GM18517 (cell line): ENCODE data around the gene PTPRE.

ENCODE experiments used
- ATAC-seq: cut with Tn5 transposase; IDR thresholded peaks from one replicate; pipeline ENCODE4 v1.9.1; 2021; ENCODE audit warnings: mild to moderate bottlenecking, moderate library complexity; ENCODE audit not compliant: unreplicated experiment

The PTPRE gene

DNA sequence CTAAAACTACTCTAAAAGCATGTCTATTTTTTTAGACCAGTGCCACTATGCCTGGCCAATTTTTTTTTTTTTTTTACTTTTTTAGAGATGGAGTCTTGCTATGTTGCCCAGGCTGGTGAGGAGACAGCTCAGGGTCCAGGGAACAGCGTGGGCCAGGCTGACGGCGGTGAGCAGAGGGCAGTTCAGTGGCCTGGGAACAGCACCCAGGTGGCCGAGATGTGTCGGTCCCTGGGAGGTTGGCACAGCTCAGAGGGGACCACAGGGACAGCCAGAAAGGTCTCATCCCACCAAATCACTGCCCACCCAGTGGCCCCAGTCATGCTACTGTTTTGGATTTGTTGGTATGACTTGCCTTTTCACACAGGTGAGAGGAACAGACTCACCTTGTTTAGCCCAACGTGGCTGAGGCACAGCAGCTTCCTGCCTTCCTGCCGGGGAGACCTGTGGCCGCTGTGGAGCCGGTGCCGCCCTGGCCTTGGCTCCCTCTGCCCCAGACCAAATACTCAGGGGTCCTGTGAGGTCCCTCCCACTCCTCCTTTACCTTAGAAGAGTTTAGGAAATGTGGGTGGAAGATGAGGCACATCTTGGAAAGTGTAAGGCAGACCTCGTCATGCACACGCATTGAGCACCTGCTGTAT is 109.6 kb downstream of the PTPRE start:
- ATAC-seq = no peak

DNA sequence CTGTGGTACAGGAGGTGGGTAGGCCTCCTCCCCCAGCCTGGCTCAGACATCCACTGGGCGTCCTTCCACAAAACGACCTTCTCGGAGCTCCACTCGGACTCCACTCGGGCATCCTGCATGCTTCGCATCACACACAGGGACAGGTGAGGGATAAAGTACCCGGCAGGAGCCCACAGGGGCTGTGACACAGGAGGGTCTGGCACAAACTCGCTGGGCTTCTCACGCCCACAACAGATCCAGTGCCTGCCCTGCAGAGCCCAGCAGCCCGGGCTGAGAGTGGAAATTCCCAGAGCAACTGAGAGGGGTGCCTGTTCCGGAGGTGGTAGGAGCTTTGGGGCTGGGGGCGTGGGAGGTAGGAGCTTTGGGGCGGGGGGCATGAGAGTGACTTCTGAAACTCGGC is 110.9 kb downstream of the PTPRE start:
- no peak for ATAC-seq

DNA sequence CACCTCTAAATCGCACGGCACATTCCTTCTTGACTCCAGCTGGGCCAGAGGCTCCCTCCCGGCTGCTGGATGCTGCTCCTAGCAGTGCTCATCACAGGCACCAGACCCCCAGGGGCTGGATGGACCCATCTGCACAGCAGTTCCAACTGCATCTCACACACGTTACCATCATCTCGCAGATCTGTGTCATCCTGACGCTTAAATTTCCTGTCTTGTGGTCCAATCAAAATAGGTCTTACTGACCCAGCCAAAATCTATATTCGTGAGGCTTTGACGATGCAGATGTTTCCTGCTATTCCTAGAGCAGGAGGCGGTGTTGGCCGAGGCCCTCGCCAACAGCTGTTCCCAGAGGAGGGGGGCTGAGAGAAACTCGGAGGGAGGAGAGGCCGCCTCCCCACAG is 111.3 kb downstream of the PTPRE start:
- ATAC-seq = no peak

DNA sequence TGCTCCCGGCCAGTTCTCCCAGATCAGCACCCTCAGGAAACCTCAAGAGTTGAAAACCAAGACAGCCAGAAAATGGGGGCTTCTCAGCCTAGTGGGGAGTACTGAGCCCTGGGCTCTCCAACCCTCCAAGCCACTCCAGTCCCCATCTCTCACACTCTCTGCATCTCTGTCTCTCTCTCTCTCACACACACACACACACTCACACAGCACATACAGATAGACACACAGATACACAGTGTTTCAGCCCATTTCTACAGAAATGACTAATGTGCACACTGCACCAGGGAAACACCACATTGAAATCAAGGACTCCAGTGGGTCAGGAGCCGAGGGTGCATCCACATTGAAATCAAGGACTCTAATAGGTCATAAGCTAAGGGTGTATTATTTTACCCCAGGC is 111.8 kb downstream of the PTPRE start:
- ATAC-seq = no peak

DNA sequence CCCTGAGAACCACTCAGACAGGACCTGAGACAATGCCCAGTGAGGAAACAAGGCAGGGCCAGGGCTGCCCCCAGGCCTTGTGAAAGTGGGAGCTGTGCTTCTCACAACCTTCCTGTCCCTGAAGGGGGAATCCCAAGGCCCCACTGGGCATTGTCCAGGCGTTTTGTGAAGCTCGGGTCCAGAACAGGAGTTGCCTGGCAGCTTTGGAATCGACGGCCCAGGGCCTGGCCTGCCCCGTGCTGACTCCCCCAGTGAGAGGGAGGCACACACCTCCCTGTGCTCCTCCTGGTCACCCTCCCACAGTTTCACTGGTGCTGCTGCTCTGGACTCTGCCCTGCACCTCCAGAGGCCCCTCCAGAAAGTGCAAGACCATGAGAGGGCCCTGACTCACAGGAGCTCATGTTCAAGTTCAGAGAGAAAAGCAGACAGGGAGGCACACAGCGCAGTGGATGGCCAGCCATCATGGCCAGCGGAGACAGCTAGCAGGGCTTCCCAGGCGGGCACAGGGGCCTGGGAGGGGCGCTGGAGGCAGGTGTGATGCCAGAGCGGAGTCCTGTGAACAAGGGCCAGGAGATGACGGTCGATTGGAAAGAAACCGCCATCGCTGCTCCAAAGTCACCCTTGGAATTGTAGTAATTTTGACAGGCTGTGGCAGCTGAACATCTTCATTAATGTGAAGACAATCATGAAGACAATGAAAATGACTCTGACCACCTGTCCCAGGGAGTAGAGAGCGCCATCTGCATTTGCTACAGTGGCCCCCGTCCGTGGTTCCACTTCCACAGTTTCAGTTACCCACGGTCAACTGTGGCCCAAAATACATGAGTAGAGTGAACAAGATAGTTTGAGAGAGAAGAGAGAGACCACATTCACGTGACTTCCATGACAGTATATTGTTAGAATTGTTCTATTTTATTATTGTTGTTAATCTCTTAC is 115.6 kb downstream of the PTPRE start:
- no peak for ATAC-seq

DNA sequence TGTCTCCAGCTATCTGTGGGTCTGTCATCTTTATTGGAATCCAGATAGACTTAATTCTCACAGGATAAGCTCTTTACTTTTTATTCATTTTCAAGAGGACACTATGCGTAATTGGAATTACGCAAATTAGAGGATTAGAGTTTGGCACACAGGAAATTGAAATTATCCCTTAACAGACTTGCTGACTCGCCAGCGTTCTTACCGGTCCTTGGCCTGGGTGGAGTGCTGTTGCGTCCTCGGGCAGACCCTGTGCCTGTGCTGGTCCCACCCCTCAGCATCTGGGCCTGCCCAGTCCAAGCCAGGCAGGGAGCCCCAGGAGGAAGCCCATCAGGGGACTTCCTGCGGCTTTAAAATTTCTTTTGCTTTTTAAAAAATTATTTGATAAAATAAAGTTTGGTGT is 117.5 kb downstream of the PTPRE start:
- ATAC-seq = no peak

DNA sequence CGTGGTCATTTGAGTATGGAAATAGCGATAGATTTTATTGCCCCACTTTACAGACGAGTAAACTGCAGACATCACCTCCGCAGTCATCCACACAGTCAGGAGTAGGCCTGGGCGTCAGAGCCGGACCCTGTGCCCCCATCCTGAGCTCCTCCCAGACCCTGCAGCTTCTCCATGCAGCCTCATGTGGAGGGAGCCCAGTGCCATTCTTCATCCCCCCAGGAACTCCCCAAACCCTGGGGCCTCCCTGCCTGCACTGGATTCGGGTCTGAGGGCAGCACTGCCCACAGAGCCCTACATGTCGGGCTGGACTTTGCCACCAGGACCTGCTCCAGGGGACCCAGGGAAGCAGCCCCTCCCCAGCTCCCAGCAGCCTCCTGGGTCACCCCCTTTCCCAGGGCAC is 118.5 kb downstream of the PTPRE start:
- no peak for ATAC-seq

DNA sequence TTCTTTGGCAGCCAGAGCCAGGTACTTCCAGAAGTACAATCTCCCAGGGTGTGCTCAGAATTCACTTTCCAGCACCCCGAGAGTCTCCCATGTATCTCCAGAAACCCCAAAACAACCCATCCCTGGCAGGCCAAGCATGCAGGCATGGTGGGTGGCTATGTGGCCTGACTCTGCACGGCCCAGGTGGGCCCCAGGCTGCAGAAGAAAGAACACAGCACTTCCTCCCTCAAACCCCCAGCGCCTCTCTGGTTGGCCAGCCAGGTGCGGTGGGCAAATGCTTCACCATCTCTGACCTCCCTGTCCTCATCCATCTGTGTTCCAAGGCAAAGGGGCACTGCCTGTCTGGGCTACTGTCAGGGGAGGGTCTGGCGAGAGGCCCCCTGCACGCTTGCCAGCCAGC is 119.0 kb downstream of the PTPRE start:
- ATAC-seq = no peak

DNA sequence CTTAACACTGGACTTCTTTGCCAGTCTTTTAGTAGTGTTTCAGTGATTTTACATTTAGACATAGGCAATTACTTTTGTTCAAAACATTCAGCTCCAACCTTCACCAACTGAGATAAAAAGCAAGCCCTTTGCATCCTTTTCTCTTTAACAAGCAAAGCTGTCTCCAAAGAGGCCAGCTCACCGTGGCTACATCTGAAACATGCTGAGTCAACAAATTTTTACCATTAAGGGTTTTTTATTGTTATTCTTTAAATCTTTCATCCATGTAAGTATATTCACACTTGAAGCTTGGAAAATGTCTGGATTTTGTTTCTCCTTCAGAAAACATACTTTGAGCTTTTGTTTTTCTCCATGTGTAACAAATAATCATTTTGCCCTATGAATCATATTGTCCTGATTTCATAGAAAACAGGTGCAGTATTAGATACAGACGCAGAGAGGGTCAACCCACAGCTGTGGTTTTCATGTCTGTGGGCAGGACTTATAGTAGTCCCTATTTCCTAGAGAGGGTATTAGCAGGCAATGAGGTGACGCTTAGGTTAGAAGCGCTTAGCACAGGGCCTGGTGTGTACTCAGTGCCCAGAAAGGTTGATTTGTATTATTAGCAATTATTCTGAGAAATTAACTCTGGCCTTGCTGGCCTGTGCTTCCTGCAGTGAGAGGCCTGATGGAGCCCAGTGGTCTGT is 119.9 kb downstream of the PTPRE start:
- no peak for ATAC-seq

DNA sequence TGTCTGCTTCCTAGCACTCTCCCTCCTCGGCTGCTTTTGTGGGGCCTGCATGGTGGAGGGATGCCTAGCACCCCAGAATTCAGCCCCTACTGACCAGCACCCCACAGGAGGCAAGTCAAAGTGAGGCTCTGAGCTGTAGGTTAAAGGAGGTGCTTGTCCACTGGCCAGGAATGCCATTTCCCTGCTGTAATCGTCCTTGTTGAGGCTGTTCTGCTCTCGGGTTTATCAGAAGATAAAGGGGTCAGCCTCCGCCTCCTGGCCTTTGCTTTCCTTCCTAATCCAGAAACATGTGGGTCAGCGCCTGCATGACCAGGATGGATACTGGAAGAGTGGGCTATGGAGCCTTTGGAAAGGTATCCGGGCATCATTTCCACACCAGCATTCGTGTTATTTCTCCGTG is 120.4 kb downstream of the PTPRE start:
- no peak for ATAC-seq

DNA sequence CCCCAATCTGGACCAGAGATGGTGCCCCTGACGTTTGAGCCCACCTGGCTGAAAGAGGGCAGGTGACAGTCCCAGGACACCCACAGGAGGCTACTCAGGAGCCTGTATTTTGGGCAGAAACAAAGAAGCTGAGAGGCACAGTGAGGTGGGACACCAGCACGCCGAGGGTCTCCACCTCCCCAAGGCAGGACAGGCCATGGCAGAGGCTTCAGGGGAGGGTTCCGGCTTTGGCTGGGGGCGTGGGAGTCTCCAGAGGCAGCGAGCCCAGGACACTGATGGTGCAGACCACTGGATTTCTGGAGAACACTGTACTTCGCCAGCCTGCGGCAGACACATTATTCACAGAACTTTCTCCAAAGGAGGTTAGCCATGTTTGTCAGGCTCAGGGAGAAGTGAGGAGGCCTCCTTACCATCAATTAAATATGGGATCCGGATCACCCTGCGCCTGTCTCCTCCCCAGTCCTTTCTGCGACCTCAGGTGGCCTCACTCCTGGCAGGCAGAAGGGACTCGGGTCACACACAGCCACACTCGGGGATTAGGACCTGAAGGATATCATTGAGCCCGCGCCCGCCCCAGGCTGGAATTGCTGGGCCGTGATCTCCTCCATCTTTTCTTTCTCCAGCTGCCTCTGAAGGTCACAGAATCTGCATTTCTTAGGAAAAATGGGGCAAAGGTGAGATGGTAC is 121.1 kb downstream of the PTPRE start:
- no peak for ATAC-seq

DNA sequence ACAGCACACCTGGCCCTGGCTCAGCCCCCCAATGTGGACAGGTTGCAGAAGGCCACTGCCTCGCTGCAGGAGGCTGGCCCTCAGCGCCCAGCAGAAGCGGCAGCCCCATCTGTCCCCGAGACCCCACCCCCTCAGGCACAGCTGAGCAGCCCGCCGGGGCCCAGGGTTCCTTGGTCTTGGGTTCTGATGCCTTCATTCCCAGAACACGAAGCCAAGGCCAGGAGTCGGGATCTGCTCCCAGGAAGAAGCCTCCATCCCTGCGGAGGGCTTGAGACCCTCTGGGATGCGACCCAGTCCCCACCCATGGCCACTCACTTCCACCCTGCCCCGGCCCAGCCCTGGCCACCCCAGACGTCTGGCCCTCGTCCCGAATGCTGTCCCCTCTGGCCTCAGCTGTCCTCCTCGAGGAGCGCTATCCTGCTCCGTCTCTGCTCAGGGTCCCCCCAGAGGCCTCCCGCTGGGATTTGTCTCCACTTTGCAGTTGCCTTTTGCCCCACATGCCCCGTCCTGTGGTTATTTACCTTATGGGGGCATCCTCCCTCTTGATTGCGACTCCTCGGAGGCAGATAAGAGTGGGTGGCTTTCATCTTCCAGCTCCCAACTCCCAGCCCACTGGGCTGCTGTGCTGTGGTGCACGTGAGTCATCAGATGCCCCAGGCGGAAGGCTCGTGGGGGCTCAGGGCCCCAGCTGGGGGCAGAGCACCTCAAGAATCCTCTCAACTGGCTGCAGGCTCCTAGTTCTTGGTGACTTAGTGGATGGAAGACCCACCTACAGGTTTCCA is 121.8 kb downstream of the PTPRE start:
- ATAC-seq = no peak

DNA sequence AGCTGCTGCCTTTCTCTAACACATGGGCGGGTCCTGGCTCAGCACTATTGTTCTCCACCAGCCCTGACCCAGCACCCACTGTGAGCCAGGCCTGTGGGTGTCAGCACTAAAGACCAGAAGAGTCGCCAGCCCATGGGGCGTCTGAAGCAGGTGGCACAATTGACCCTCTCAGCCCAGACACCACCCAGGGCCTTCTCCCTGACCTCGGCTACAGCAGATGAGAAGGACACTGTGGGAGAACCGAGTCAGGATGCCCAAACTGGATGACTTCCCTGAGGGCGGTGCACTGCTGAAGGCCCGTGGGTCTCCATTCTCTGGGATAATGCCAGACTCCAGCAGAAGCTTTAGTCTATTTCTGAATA is 122.4 kb downstream of the PTPRE start:
- no peak for ATAC-seq

DNA sequence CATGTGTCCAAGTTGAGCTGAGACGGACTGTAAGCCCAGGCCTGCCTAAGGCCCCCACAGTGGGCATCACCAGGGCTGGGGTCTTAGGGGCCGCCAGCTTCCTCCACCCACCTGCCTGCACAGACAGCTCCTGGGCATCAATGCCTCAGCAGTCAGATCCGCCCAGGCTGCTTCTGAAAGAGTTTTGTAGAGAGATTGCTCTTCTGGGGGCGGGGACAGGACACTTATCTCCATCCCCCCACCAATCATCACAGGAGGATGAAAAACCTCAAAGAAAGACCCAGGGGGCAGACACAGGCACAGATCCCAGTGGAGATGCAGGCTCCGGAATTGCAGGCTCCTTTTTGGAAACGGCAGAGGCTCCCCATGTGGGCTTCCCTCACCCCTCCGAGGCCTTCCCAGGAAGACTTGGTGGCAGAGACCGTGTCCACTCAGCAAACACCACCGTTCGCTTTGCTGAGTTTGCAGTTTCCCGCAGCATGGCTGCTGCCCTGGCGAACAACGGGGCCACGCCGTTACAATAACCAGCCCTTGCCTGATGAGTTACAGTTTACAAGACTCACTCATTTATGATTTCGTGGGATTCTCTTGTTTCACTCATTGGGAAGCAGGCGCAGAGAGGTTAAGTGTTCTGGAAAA is 122.9 kb downstream of the PTPRE start:
- no peak for ATAC-seq

DNA sequence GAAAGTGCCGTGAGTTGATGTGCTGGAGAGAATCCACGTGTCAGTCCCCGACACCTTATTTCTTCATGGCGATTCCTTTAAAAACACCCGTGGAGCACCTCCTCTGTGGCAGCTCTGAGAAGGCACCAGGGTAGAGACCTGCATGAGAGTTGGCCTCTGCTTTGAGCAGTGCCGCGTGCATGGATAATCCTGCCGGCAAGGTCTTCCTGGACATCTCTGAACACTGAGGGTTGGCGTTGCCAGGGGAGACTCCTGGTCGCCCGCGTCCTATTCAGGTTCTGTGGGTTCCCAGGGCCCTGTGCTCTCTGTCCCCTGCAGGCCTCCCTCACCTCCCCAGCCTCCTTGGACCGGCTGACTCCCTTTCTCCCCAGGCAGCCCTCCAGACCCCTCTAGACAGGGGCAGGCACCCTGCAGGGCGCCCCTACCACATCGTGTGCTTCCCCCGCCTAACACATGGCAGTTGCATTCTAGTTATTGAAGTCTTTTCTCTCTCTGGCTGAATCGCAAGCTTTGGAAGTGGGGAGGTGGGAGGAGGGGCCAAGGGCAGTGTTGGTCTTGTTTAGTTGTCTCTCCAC is 123.7 kb downstream of the PTPRE start:
- no peak for ATAC-seq

DNA sequence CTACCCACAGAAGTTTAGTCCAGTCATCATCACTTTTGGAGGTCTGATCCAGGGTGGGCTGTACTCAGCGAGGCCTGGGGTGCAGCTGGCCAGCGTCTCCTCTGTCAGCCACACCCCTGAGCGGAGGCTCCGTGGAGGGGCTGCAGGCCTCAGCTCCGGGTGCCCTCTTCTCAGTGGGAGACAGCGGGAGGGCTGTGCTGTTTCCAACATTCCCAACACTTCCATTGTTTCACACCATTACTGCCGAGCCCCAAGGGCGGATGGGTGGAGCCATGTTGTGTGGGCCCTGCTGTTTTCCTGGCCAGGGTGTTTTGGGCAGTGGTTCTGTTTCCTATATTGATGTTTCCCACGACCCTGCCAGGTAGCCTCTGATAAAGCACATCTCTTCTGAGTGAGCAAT is 124.3 kb downstream of the PTPRE start:
- no peak for ATAC-seq

DNA sequence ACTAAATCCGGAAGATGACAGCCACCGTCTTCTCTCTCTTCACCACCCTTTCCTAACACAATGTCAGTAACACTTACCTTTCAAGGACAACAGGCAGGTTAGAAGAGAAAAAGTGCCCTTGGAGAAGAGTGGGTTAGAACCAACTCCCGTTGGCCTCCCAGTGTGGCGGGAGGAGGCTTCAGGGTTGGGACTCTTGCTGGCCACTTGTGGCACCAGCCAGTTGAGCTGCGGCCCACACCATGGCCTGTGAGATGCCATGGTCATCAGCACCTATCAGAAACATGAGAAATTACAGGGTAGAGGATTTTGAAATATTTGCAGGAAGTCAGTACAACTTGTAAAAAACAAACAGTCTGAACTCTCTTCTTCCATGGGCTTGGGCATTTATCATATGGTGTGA is 125.6 kb downstream of the PTPRE start:
- ATAC-seq = no peak

DNA sequence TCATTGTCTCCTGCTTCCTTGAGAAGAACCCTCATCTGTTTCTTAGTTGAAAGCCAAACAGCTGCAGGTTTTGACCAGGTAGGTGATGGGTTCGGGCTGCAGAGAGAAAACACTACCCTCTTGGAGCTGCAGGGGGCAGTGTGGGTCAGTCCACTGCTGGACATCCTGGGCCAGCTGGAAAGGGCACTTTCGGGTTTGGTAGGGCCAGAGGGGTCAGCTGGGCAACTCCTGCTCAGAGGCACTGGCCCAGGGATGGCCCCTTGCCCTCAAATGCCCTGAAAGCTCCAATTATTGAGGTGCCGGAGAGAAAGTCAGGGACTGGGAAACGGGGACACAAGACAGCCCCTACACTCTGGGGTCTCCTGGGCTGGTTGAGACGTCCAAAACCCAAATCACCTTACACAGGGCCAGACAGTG is 128.7 kb downstream of the PTPRE start:
- no peak for ATAC-seq

DNA sequence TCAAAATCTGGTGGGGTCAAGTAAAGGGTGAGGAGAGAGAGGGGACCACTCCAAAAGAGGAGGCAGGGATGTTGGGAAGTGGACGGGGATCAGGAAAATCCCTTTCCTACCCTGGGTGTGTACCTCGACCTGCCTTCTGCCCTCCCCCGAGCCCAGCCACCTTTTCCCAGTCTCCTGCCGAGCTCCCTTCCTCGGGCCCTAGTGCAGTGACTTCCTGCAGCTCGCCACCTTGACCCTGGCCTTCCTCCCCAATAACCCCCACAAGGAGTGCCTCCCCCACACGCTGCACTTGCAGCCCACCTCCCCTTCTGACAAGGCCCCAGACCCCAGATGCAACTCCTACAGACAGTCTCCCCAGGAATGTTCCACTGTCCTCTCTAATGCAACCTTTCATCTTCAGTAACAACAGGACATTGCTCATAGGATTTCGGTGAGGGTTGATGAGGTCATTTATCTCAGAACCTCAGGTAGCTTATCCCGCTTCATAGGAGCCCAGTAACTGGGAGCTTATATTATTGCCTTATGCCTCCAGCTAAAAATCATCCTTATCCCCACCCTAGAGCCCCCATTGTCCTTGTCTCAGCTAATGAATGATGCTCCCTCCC is 129.2 kb downstream of the PTPRE start:
- ATAC-seq = no peak
